ENCODE measurements around the gene HS6ST2.

DNA sequence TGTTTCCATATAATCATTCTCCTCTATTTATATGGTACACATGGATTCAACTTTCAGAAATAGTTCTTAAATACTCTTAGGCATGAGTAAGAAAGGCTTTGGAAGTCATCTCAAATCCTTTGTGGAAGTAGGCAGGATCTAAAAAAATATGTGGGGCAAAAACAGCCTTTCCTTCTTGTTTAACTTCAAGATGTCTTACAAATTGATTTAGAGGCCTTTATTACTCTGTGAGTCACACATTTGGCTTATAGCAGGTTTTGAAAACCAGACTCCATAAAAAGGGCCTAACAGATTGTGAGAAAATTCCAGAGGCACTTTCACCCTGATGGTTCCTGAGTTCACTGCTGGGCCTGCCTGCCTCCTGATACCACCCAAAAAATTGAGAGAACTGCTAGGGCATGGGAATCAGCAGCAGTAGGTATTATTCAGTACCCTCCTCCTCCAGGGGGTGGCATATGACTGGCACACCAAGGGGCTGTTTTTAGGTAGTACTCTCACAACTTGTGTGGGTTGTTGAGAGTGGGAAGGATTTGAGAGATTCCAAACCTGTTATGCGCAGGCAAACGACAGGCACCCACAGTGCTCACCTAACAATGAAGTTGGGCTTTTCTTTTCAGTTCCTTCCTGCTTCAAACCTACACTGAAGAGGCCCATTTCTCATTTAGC is 306.9 kb downstream of the HS6ST2 start:
- TF ChIP-seq, protein P1, sequence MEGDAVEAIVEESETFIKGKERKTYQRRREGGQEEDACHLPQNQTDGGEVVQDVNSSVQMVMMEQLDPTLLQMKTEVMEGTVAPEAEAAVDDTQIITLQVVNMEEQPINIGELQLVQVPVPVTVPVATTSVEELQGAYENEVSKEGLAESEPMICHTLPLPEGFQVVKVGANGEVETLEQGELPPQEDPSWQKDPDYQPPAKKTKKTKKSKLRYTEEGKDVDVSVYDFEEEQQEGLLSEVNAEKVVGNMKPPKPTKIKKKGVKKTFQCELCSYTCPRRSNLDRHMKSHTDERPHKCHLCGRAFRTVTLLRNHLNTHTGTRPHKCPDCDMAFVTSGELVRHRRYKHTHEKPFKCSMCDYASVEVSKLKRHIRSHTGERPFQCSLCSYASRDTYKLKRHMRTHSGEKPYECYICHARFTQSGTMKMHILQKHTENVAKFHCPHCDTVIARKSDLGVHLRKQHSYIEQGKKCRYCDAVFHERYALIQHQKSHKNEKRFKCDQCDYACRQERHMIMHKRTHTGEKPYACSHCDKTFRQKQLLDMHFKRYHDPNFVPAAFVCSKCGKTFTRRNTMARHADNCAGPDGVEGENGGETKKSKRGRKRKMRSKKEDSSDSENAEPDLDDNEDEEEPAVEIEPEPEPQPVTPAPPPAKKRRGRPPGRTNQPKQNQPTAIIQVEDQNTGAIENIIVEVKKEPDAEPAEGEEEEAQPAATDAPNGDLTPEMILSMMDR (conservative IDR thresholded peaks at IDR 0.05; ENCODE audit: low read depth, low read length): peak; percentile 45; the same call in 1 of the 2 replicates
- no peak for TF ChIP-seq EZH2 (IDR thresholded peaks at IDR 0.05; ENCODE audit: low read length, unreplicated experiment)
- no peak for TF ChIP-seq EZH2phosphoT487 (IDR thresholded peaks at IDR 0.05; ENCODE audit: borderline replicate concordance, low read length)
